HG02981 (cell line): ENCODE results near the gene TRIM38.
"Not testable (repeated sequence)": the region's sequence is repeated elsewhere in the genome, so short reads cannot be mapped to it uniquely, and the experiment has no call there.

Experiments
- ATAC-seq: cut with Tn5 transposase; IDR thresholded peaks from one replicate; pipeline ENCODE4 v1.9.1; 2021; ENCODE audit warnings: mild to moderate bottlenecking, moderate library complexity; ENCODE audit not compliant: unreplicated experiment

The TRIM38 gene

DNA sequence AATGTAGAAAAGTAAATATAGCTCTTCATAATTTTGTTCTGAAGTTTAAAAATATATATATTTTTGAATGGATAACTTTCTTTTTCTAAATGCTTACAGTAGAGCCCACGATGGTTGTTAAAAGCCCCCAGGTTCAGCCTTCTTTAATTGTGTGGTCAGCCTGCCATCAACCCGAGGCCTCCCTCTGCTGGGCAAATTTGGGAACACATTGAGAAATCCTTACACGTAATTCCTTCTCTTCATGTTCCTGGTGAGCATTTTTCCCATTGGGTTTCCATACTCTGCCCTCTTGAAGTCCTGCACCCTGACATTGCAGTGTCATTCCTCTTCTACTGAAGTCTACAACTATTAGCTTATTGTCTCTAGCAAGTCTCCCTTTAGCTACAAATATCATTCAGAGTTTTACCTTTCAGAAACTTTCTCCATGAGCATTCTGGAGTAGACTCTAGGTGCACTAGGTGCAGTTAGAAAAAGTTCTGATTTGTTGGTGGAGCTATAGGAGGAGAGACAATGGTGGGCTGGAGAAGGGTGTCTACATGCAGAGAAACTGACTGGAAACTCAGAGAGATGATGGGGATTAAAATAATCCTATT lies 40.6 kb downstream of the TRIM38 start:
- ATAC-seq = no peak

DNA sequence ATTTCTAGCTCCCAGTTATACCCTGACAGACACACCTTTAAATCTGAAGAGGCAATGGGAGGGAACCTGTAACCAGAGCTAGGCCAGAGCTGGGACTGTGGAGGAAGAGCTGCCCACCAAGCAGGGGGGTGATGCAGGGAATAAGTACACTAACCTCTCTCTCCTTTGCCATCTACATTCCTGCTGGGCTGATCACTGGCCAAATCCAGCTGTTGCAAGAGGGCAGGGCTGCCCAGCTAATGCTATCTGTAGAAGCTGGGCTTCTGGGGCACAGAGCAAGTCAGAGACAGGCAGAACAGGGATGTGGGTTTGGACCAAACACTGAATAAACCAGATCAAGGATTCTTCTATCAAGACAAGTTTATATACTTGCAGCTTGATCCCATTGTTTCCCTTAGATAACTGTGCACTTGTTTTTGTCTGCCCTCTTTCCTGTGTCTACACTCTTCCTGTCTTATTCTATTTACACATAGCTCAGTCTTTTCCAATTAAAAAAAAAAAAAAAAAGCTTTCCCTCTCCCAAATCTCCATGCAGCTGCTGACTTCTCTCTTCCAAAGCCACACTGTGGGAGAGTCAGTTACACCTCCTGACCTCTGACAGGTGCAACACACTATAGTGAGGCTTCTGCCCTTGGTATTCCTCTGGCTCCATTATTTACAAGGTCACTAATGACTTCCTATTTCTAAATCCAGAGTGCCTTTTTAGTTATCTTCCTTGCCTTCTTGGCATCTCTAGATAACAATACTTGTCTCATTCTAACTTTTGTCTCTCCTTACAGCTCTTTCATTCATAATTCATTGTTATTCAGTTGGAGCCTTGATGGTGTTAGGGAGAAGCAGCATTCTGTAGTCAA lies 43.7 kb downstream of the TRIM38 start:
- no peak for ATAC-seq

DNA sequence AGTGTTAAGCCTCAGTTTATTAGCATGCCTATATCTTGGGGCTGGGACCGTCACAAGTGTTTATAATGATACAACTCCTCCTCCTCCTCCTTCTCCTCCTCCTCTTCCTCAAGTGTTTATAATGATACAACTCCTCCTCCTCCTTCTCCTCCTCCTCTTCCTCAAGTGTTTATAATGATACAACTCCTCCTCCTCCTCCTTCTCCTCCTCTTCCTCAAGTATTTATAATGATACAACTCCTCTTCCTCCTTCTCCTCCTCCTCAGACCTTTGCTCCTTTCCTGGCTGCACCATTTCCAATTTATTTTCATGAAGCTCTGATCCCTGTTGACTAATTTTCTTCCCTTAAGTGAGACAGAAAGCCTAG lies 44.3 kb downstream of the TRIM38 start:
- ATAC-seq = not testable (repeated sequence)

DNA sequence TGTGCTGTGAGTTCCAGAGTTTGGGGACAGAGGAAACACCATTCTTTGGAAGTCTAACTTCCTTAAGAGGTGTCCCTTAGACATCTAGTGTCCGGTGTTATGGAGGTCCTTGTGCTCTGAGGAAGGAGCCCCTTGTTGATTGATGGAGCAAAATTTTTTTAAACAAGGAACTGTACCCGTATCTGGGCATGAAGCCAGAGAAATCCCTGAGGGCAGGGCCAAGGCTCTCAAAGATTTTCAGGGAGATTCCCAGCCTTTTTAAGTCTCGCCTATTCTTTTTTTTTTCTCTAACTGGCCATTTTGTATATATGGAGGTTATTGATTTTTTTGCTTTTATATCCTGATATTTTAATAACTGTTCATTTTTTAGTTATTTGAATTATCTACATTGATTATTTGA lies 45.9 kb downstream of the TRIM38 start:
- no peak for ATAC-seq

DNA sequence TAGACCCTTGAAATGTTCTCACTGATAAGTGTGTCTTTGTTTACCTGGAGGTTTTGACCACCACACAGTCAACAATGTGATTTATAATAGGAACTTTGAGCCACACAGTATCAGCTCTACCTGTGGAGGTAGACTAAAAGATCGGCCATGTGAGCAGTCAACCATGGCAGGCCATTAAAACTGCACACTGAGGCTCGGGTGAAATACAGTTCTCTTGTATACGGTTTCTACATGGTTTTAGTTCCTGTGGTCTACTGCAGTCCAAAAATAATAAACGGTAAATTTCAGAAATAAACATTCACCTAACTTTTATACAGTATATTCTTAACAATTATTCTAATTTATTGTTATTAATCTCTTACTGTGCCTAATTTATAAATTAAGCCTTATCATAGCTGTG lies 47.2 kb downstream of the TRIM38 start:
- no peak for ATAC-seq

DNA sequence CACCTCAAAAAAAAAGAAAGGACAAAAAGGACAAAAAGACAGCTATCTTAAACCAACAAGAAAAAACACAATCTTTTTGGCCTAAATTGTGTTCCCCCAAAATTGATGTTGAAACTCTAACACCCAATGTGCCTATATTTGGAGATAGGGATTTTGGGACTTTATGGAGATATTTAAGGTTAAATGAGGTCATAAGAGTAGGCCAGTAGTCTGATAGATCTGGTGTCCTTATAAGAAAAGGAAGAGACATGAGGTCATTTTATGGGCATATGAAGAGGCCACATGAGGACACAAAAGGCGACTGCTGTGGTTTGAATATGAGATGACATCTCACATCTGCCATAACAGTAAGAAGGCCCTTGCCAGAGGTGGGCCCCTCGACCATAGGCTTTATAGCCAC lies 49.5 kb downstream of the TRIM38 start:
- ATAC-seq = no peak

DNA sequence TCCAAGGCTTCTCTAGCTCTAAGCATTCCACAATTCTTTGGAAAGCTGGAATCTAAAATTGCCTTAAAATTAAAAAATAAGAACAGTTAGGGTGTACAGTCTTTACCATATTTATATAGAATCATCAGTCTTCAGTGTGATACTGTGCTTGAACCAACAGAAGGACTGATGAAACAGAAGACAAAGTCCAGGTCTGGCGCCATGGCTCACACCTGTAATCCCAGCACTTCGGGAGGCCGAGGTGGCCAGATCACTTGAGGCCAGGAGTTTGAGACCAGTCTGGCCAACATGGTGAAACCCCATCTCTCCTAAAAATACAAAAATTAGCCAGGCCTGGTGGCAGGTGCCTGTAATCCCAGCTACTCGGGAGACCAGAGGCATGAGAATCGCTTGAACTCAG lies 51.8 kb downstream of the TRIM38 start:
- ATAC-seq = not testable (repeated sequence)

DNA sequence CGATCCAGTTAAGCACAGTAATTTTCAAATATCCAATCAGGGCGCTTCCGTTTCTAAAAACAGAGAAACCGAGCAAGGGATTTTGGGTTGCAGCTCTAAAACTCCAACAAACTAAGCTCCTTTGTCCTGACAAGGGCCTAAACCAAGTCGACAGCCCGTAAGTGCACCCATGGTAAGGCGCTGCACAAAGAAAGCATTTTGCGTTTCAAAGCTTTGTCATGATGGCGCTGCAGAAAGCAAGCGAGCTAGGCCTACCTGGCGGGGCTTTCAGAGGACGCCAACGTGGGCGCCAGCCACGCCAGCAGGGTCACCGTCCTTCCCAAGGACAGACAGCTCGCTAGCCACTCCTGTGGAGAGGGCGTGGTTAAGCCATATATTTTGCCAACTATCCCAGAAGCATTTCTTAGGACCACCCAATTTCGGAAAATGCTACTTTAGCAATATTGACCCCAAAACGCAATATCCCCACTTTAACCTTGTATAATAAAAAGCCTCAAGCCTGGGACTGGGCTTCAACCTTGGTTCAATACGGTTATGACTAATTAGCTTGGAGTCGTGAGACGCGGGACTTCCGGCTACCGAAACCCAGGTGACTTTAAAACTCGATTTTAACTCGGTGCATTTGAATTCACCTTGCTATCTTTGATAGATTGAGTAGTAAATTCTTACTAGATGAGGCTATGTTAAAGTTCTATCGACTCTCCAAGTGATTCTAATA lies 53.8 kb downstream of the TRIM38 start:
- ATAC-seq = no peak

DNA sequence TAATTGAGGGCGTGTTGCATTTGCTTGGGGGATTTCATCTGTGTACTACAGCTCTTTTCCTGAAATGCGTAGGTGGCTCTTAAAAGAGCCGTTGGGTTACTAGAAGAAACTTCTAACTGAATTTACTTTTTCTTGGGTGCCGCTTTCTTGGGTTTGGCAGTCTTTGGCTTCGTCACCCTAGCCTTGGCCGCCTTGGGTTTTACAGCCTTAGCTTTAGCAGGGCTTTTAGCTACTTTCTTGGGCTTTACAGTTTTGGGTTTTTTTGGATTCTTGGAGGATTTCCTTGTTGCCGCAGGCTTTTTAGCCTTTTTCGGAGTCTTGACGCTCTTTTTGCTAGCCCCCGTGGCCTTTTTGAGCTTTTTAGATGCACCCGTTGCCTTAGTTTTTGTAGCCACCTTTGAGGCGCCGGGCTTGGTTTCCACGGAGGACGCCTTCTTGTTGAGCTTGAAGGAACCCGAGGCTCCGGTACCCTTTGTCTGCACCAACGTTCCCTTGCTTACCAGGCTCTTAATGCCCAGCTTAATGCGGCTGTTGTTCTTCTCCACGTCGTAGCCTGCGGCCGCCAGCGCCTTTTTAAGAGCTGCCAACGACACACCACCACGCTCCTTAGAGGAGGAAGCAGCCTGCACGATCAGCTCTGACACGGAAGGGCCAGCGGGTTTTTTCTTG lies 54.5 kb downstream of the TRIM38 start:
- no peak for ATAC-seq

DNA sequence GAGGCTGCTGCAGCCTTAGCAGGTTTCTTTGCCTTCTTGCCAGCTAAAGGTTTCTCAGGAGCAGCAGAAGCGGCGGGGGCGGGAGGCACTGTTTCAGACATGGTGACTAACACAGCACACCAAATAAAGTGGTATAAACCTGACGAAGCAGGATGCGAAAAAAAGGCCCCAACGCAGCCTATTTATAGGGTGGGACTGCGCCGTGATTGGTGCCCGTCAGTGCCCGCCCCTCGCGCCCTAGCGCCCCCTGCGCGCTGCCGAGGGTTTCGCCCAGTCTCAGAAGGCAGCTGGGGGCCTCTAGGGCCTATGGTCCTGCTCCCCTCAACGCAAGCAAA lies 55.0 kb downstream of the TRIM38 start:
- no peak for ATAC-seq

DNA sequence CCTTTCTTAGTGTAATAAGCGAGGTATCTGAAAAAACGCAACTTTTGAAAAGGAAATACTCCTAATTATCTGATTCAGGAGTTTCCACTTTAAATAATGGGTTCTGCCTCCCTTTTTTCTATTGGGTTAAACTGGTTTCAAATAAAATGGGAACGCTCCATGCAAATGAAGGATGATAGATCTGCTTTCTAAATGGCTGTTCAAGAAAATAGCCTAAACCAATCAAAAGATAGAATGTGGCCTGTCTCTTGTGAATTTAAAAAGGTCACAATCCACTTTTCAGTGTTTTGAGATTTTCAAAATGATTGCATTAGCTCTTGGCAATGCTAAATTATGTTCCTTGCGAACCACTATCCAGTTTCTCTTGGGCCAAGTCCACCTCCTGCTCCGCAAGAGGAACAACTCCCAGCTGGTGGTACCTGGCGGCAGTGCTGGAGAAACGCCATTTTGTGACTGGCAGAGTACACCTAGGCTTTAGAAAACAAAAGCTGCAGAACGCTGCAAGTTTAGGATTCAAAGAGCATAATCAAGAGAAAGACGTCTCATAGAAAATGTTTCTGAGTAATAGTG lies 56.7 kb downstream of the TRIM38 start:
- no peak for ATAC-seq

DNA sequence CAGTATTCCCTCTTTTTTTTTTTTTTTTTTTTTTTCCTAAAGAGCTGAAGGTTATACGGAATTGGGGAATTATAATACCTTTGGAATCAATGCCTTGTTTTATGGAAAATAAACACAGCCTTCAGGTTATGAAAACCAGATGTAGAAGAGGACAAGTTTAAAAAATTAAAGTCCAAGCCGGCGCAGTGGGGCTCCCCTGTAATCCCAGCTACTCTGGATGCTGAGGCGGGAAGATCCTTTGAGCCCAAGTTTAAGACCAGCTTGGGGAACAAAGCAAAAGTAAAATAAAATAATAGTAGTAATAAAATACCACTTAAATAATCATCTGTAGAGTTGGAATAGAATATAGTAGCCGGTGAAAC lies 57.3 kb downstream of the TRIM38 start:
- no peak for ATAC-seq

DNA sequence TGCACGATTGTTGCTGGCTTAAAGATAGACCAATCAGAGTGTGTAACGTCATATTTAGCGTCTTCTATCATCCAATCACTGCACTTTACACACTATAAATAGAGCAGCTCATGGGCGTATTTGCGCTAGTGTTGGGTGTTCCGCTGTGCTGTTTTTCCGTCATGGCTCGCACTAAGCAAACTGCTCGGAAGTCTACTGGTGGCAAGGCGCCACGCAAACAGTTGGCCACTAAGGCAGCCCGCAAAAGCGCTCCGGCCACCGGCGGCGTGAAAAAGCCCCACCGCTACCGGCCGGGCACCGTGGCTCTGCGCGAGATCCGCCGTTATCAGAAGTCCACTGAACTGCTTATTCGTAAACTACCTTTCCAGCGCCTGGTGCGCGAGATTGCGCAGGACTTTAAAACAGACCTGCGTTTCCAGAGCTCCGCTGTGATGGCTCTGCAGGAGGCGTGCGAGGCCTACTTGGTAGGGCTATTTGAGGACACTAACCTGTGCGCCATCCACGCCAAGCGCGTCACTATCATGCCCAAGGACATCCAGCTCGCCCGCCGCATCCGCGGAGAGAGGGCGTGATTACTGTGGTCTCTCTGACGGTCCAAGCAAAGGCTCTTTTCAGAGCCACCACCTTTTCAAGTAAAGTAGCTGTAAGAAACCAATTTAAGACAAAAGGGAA lies 57.9 kb downstream of the TRIM38 start:
- ATAC-seq = peak; percentile 41

DNA sequence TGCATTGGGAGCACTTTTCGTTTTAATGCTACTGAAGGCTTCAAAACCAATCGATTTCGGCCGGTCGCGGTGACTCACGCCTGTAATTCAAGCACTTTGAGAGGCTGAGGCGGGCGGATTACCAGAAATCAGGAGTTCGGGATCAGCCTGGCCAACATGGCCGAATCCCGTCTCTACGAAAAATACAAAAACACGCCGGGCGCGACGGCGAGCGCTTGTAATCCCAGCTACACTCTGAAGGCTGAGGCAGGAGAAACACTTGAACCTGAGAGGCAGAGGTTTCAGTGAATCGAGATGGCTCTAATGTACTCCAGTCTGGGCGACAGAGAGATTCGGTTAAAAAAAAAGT lies 58.4 kb downstream of the TRIM38 start:
- ATAC-seq = peak; percentile 8

DNA sequence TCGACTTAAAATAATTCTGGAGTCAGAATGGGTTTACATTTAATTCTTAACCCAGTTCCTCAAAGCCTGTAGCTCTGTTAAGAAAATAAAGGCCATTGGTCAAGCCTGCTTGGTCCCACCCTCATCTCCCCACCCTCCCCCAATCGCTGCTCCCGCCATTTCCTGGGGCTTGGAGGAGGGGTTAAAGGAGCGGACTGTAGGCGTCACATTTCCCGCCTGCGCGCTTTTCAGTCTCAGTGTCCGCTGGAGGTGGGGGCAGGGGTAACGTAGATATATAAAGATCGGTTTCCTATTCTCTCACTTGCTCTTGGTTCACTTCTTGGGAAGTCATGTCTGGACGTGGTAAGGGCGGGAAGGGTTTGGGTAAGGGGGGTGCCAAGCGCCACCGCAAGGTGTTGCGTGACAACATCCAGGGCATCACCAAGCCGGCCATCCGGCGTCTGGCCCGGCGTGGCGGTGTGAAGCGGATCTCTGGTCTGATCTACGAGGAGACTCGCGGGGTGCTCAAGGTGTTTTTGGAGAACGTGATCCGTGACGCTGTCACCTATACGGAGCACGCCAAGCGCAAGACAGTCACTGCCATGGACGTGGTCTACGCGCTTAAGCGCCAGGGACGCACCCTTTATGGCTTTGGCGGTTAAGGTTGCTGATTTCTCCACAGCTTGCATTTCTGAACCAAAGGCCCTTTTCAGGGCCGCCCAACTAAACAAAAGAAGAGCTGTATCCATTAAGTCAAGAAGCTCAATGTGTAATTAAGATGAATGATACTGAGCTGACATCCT lies 58.9 kb downstream of the TRIM38 start:
- peak; percentile 43 for ATAC-seq

DNA sequence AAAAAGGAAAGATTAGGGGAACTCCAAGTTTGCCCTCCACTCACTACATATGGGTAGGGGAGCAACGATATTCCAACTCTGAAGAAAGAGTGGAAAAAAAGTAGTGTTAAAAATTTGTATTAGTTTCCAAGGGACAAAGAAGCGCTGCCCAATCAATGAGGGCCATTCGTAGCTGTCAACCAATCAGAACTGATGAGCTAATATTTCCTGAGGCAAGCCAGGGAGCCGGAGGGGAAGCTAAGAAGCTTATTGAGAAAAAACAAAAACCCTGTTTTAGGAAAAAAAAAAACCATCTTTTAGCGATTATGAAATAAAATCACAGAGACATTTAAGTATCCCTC lies 59.5 kb downstream of the TRIM38 start:
- ATAC-seq = no peak

DNA sequence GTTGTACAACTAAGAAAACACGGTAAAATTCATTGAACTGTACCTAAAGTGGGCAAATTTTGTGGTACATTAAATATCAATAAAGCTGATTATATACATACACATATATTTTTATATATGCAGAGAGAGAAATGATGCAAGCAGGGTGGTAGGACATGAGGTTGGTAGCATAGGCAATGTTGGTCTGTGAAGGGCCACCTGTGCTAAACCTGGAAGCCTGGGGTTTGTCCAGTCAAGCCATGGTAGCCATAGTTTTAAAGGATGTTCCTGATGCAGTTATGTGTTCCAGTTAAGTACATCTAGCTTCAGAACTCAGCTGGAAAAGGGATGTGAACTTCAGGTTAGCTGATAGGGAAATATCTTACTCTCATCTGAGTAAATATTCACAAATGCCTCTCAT lies 60.1 kb downstream of the TRIM38 start:
- ATAC-seq = no peak

DNA sequence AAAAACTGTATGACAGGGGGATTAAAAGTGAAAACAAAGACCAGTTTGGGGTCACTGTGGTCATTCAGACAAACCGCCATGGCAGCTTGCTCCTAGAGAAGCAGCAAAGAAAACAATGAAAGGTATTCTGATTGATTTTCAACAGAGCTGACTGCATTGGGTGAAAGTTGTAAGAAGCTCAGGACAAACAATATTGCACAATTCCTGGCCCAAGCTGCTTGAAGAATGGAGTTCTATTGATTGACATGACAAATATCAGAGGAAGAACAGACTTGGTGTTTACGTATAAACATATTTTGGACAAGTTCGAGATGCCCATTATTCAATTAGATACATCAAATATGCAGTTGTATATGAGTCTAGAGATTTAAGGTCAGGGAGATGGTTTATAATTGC lies 62.0 kb downstream of the TRIM38 start:
- ATAC-seq = no peak

DNA sequence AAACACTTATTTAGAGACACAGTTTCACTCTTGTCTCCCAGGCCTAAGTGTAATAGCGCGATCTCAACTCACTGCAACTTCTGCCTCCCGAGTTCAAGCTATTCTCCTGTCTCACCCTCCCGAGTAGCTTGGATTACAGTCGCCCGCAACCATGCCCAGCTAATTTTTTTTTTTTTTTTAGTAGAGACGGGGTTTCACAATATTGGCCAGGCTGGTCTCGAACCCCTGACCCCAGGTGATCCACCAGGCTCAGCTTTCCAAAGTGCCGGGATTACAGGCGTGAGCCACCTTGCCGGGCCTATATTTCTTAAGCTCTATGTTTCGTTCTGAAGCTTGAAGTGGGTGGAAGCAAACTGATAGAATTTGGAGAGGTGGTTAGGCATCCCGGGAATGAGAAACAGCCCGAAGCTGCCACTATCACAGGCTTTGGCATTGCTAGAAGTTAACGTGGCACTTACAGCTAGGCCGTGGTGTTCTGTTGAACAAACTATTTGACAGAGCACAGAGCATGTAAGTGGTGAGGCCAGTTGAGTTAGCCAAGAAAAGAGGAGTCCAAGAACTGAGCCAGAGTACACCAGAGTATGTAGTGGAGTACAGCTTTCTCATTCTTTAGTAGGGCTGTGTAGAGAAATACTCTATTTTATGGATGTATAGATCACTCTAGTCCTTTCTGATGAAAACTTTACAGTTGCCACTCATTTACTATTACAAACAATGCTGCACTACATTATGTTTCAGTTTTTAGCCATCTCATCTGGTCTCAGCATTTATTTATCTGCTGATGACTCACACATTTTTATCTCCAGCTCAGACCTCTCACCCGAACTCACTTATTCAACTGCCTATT lies 62.7 kb downstream of the TRIM38 start:
- ATAC-seq = no peak
